ENCODE results near the gene BNIP3. TPM values are rescaled to one million over a fixed set of nuclear protein-coding genes. Genes with fewer than 3 reads are reported as not detected.

Gene BNIP3
- total RNA-seq, 1 experiment from 2014 or later = 18.4 TPM

- ChIA-PET POLR2A (no interaction called here), CTCF (no interaction called here)
- Histone ChIP-seq H3K4me1 (peaks cover 6% of the 10 kb centered on the region; the same call in 1 of the 2 replicates), H3K9me3 (no peaks in the 10 kb centered on the region), H3K4me3 (ENCODE audit: low read depth, low read length) (no peak overlapping the region), H3K27me3 (replicated peaks; ENCODE audit: control insufficient read depth, insufficient read depth, low read length) (no peaks in the 10 kb centered on the region), H3K36me3 (ENCODE audit: control insufficient read depth, insufficient read depth, low read length) (no peaks in the 10 kb centered on the region)
- Mint-ChIP-seq H3K4me3 (ENCODE audit: unreplicated experiment) (no peak overlapping the region), H3K27me3 (ENCODE audit: insufficient read depth, unreplicated experiment) (peaks cover 20% of the 10 kb centered on the region), H3K9me3 (ENCODE audit: unreplicated experiment) (no peaks in the 10 kb centered on the region), H3K4me1 (ENCODE audit: low read depth, unreplicated experiment) (peaks cover 26% of the 10 kb centered on the region), H3K36me3 (ENCODE audit: insufficient read depth, unreplicated experiment) (no peaks in the 10 kb centered on the region), H3K27ac (ENCODE audit: unreplicated experiment) (peak overlapping the region; percentile 26)
- no peak for TF ChIP-seq CTCF (IDR thresholded peaks at IDR 0.05; ENCODE audit: insufficient read depth in 1 of 2, low read depth in 1 of 2, low read length in 1 of 2, severe bottlenecking in 1 of 2, unreplicated experiment in 1 of 2)
- peak in 1 of 2 experiments; percentile 11 for DNase-seq
- no TSS peak for BruUV-seq (replicated peaks)
- intact Hi-C loops (cut with micrococcal nuclease; ENCODE audit: unreplicated experiment) = no loop called here
Measured at GRCh38 chr10:132027423-132027983, 45.8 kb upstream of the BNIP3 start.

DNA sequence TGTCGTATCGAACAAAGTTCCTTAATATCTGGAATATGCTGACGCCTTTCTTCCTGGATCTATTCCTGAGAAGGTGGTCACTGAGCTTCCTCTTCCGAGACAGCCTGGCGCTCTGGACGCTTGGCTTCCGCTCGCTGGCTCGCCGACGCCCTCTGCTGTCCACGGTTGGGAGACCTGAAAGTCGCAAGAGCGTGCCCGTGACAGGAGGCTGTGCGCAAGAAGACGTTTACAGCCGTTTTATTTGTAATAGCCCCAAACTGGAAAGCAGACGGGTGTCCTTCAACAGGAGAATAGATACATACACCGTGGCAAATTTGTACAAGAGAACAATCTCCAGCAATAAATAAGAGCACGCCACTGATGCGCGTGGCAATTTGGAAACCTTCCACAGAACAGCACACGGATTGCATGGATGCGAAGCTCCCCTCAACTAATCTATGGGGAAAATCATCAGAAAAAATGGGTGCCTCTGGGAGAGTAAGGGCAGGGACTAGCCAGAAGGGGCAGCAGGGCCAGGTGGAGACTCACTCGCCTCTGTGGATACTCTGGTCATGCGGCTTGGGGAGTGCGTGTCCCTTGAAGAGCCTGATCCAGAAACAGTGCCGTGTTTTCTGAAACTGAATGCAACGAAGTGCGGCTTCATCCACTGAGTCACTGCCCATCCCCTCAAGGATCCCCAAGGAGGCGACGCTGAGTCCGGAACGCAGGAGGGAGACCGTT is 41.5 kb upstream of the BNIP3 start:
- peak; percentile 79 to 92 for TF ChIP-seq CTCF (IDR thresholded peaks at IDR 0.05; ENCODE audit: insufficient read depth in 1 of 2, low read depth in 1 of 2, low read length in 1 of 2, severe bottlenecking in 1 of 2, unreplicated experiment in 1 of 2)
- Histone ChIP-seq H3K27me3 (replicated peaks; ENCODE audit: control insufficient read depth, insufficient read depth, low read length) (no peaks in the 10 kb centered on the region), H3K4me3 (ENCODE audit: low read depth, low read length) (no peak overlapping the region), H3K9me3 (no peaks in the 10 kb centered on the region), H3K36me3 (ENCODE audit: control insufficient read depth, insufficient read depth, low read length) (no peaks in the 10 kb centered on the region), H3K4me1 (peaks cover 6% of the 10 kb centered on the region; the same call in 1 of the 2 replicates)
- no TSS peak for BruUV-seq (replicated peaks)
- Mint-ChIP-seq H3K27me3 (ENCODE audit: insufficient read depth, unreplicated experiment) (peaks cover 19% of the 10 kb centered on the region), H3K4me3 (ENCODE audit: unreplicated experiment) (peak overlapping the region; percentile 29), H3K4me1 (ENCODE audit: low read depth, unreplicated experiment) (peaks cover 22% of the 10 kb centered on the region), H3K27ac (ENCODE audit: unreplicated experiment) (no peak overlapping the region), H3K9me3 (ENCODE audit: unreplicated experiment) (no peaks in the 10 kb centered on the region), H3K36me3 (ENCODE audit: insufficient read depth, unreplicated experiment) (no peaks in the 10 kb centered on the region)
- intact Hi-C loops (cut with micrococcal nuclease; ENCODE audit: unreplicated experiment) = loop anchor here (1.0 to 2.0 kb wide), 3 partner anchors 22 to 138 kb away; partner anchors contain the start of gene BNIP3
- ChIA-PET POLR2A (interaction anchor here (0.7 to 1.0 kb wide), 2 partner anchors 26 to 123 kb away, joined by 5 to 6 read pairs; no protein-coding TSS in a partner anchor), CTCF (interaction anchor here (0.5 to 1.7 kb wide), 20 partner anchors 14 to 285 kb away, joined by 3 to 21 read pairs (median 4); partner anchors contain the start of genes BNIP3 and STK32C)
- DNase-seq = peak; percentile 72 to 85

DNA sequence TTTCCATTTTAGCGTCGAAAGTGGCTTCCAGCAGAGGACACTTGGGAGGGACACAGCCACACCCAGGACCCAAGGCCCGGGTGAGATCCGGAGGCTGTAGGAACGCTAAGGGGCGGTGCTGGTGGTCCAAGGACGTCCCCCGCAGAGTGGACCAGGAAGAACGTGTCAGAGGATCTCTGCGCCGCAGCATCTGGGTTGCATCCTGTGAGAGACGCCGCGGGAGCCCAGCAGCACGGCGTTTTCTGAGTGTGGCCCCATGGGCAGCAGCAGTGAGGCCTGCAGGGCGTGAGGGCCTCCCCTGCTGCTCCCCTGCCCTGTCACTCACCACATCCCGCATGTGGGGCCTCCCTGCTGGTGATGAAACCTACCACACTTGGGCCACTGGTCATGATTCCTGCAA is 40.5 kb upstream of the BNIP3 start:
- POLR2A ChIA-PET = no interaction called here

More for the DNA sequence above, 40.5 kb upstream of the BNIP3 start:
- Histone ChIP-seq H3K4me3 (ENCODE audit: low read depth, low read length) (no peak overlapping the region), H3K27me3 (replicated peaks; ENCODE audit: control insufficient read depth, insufficient read depth, low read length) (no peaks in the 10 kb centered on the region), H3K9me3 (no peaks in the 10 kb centered on the region), H3K36me3 (ENCODE audit: control insufficient read depth, insufficient read depth, low read length) (no peaks in the 10 kb centered on the region), H3K4me1 (peaks cover 2% of the 10 kb centered on the region; the same call in 1 of the 2 replicates)
- peaks cover 19% of the 10 kb centered on the region for H3K27me3 Mint-ChIP-seq (ENCODE audit: insufficient read depth, unreplicated experiment)
- H3K4me3 Mint-ChIP-seq (ENCODE audit: unreplicated experiment) = no peak overlapping the region
- no peaks in the 10 kb centered on the region for H3K9me3 Mint-ChIP-seq (ENCODE audit: unreplicated experiment)
- intact Hi-C loops (cut with micrococcal nuclease; ENCODE audit: unreplicated experiment) = loop anchor here (2.0 kb wide), 1 partner anchor 137 kb away; no protein-coding TSS in a partner anchor
- CTCF ChIA-PET = interaction anchor here (0.5 to 1.7 kb wide), 9 partner anchors 20 to 286 kb away, joined by 3 to 21 read pairs (median 3); partner anchors contain the start of gene STK32C
- DNase-seq = no peak
- H3K36me3 Mint-ChIP-seq (ENCODE audit: insufficient read depth, unreplicated experiment) = no peaks in the 10 kb centered on the region
- H3K4me1 Mint-ChIP-seq (ENCODE audit: low read depth, unreplicated experiment) = peaks cover 12% of the 10 kb centered on the region
- BruUV-seq (replicated peaks) = no TSS peak
- no peak overlapping the region for H3K27ac Mint-ChIP-seq (ENCODE audit: unreplicated experiment)
- no peak for TF ChIP-seq CTCF (IDR thresholded peaks at IDR 0.05; ENCODE audit: insufficient read depth in 1 of 2, low read depth in 1 of 2, low read length in 1 of 2, severe bottlenecking in 1 of 2, unreplicated experiment in 1 of 2)
